NCI-H2171 (cell line): ENCODE data around the gene ELOVL5.
"Not testable (repeated sequence)": the region's sequence is repeated elsewhere in the genome, so short reads cannot be mapped to it uniquely, and the experiment has no call there.

ENCODE experiments used
- DNase-seq: peaks from one replicate; lab custom pipeline; 2025; lab: John Stamatoyannopoulos, UW

The ELOVL5 gene

GRCh38 chr6:53359095-53359842 lies 10.5 kb upstream of the ELOVL5 start:
- peak; percentile 88 for DNase-seq

GRCh38 chr6:53358440-53359094 lies 9.8 kb upstream of the ELOVL5 start:
- no peak for DNase-seq

GRCh38 chr6:53357576-53358360 lies 9.0 kb upstream of the ELOVL5 start:
- DNase-seq: no peak

GRCh38 chr6:53353624-53354023 lies 4.9 kb upstream of the ELOVL5 start:
- DNase-seq: no peak

- DNase-seq: no peak
Measured at GRCh38 chr6:53352360-53352759, 3.6 kb upstream of the ELOVL5 start.

GRCh38 chr6:53349209-53349693 lies 501 bp upstream of the ELOVL5 start:
- DNase-seq: no peak

- peak; percentile 49 for DNase-seq
Measured at GRCh38 chr6:53347921-53348370, 804 bp downstream of the ELOVL5 start.

- no peak for DNase-seq
Measured at GRCh38 chr6:53347250-53347920, 1.4 kb downstream of the ELOVL5 start.

GRCh38 chr6:53346049-53346448 lies 2.7 kb downstream of the ELOVL5 start:
- not testable (repeated sequence) for DNase-seq

- DNase-seq: no peak
Measured at GRCh38 chr6:53344969-53345368, 3.8 kb downstream of the ELOVL5 start.

GRCh38 chr6:53343092-53343491 lies 5.7 kb downstream of the ELOVL5 start:
- no peak for DNase-seq

- DNase-seq: no peak
Measured at GRCh38 chr6:53342217-53342616, 6.5 kb downstream of the ELOVL5 start.

GRCh38 chr6:53340536-53340935 lies 8.2 kb downstream of the ELOVL5 start:
- no peak for DNase-seq

GRCh38 chr6:53339424-53339823 lies 9.3 kb downstream of the ELOVL5 start:
- no peak for DNase-seq

GRCh38 chr6:53338304-53338703 lies 10.4 kb downstream of the ELOVL5 start:
- no peak for DNase-seq

GRCh38 chr6:53336070-53336469 lies 12.7 kb downstream of the ELOVL5 start:
- no peak for DNase-seq

- DNase-seq: no peak
Measured at GRCh38 chr6:53335224-53335994, 13.3 kb downstream of the ELOVL5 start.

- DNase-seq: no peak
Measured at GRCh38 chr6:53333439-53334408, 15.0 kb downstream of the ELOVL5 start.

GRCh38 chr6:53331678-53332077 lies 17.1 kb downstream of the ELOVL5 start:
- no peak for DNase-seq

- no peak for DNase-seq
Measured at GRCh38 chr6:53330137-53330536, 18.6 kb downstream of the ELOVL5 start.
